GM18907 (cell line): ENCODE measurements around the gene WDR33.
"Not testable (repeated sequence)": the region's sequence is repeated elsewhere in the genome, so short reads cannot be mapped to it uniquely, and the experiment has no call there.

Experiments used
- ATAC-seq: cut with Tn5 transposase; IDR thresholded peaks from one replicate; pipeline ENCODE4 v1.9.1; 2021; ENCODE audit warnings: mild to moderate bottlenecking, moderate library complexity; ENCODE audit not compliant: unreplicated experiment

WDR33 gene

GRCh38 chr2:127811397-127812321 is 688 bp upstream of the WDR33 start:
- peak; percentile 48 for ATAC-seq

DNA sequence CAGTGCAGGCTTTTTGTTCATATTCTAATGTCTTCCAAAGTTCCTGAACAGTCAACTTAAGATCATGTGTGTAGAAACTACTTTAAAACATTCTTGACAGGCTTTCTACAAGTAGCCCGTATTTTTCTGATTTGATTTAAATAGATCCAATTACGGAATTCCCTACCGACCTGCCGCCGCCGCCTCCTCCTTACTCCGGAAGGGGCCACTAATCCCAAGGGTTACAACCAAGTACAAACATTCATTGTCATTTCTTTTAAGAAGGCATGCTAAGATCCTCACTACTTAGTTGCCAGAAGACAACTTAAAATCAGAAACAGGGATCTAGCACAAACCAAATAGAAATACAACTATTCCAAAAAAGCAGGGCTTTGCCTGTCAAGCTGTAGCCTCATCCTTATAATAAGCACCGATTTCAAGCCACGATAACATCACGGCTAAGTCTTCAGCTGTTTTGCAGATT is 784 bp downstream of the WDR33 start:
- no peak for ATAC-seq

- ATAC-seq: no peak
Measured at GRCh38 chr2:127807678-127808353, 3.2 kb downstream of the WDR33 start.

GRCh38 chr2:127806860-127807259 is 4.1 kb downstream of the WDR33 start:
- ATAC-seq: not testable (repeated sequence)

DNA sequence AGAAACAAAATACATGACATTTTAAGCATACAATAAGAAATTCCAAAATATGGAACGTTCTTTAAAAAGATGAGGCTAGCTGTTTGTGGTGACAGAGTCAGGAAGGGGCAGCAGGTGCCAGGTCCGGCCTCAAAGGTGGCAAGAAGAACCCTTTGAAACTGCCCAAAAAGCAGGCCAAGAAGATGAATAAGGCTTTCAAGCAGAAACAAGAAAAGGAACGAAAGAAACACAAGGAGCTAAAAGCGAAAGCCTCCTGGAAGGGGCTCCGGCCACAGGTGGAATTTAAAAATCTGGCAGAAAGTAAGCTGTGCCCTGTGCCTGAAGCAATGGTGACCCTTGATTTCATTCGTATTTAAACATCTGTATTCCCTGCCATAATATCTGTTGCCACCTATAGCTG is 5.5 kb downstream of the WDR33 start:
- no peak for ATAC-seq

DNA sequence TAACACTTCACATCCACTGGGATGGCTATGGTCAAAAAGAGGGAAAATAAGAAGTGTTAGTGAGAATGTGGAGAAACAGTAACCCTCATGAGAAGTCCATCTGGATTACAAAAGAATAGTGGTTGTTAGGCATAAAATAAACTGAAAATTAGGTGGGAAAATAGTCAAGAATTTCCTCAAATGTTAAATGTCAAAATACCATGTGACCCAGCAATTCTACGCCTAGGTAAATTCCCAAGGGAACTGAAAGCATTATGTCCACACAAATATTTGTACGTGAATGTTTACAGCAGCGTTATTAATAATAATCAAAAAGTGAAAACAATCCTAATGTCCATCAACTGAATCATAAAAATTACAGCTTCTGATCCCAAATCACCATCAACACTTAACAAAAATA is 11.0 kb downstream of the WDR33 start:
- ATAC-seq: no peak

DNA sequence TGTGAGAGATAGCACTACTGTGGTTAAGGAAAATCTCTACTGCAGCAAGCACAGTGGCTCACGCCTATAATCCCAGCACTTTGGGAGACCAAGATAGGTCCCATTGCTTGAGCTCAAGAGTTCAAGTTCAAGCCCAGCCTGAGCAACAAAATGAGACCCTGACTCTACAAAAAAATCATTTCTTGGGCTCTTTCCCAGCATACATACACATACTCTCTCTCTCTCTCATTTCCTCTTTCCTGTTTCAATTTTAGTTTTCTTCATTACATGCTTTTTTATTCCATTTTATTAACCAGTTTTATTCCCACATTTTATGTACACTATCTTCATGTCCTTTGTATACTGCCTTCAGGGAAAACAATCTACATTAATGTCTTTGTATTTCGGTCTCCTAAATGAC is 14.6 kb downstream of the WDR33 start:
- no peak for ATAC-seq

- ATAC-seq: not testable (repeated sequence)
Measured at GRCh38 chr2:127794901-127795300, 16.1 kb downstream of the WDR33 start.

- no peak for ATAC-seq
Measured at GRCh38 chr2:127792805-127793204, 18.2 kb downstream of the WDR33 start.

DNA sequence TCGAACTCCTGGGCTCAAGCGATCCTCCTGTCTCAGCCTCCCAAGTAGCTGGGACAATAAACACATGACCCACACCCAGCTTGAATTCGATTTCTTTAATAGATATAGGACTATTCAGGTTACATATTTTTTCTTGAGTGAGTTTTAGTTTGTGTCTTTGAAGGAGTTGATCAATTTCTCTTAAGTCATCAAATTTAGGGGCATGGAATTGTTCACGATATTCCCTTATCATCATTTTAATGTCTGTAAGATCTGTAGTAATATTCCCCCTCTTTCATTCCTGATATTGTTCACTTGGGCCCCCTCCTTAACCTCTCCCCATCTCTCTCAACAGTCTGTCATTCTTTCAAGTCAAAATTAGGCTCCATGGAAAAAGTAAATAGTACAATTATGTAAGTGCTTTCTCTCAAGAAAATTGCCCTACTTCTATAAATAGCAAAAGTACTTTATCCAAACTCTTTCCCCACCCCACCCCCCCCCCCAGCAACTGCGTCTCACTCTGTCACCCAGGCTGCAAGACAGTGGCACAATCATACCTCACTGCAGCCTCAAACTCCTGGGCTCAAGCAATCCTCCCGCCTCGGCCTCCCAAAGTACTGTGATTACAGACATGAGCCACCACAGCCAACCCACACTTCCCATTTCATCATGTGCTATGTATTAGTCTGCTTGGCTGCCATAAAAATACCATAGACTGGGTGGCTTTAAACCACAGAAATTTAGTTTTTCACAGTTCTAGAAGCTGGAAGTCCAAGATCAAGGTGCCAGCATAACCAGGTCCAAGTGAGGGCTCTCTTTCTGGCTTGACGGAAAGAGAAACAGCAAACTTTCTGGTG is 20.1 kb downstream of the WDR33 start:
- no peak for ATAC-seq

DNA sequence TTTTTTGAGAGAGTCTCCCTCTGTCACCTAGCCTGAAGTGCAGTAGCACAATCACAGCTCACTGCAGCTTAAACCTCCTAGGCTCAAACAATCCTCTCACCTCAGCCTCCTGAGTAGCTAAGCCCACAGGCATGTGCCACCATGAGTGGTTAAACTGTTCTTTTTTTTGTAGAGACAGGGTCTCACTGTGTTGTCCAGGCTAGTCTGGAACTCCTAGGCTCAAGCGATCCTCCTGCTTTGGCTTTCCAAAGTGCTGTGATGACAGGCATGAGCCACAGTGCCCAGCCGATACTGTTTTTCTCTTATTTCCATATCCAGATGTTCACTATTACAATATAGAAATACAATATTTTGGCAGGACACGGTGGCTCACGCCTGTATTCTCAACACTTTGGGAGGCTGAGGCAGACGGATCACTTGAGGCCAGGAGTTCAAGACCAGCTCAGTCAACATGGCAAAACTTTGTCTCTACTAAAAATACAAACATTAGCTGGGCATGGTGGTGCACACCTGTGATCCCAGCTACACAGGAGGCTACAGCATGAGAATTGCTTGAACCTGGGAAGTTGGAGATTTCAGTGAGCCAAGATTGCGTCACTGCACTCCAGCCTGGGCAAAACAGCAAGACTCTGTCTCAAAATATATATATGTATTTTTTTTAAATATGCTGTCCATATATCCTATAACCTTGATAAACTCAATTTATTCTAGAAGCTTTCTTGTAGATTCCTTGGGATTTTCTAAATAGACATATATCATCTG is 24.7 kb downstream of the WDR33 start:
- no peak for ATAC-seq

DNA sequence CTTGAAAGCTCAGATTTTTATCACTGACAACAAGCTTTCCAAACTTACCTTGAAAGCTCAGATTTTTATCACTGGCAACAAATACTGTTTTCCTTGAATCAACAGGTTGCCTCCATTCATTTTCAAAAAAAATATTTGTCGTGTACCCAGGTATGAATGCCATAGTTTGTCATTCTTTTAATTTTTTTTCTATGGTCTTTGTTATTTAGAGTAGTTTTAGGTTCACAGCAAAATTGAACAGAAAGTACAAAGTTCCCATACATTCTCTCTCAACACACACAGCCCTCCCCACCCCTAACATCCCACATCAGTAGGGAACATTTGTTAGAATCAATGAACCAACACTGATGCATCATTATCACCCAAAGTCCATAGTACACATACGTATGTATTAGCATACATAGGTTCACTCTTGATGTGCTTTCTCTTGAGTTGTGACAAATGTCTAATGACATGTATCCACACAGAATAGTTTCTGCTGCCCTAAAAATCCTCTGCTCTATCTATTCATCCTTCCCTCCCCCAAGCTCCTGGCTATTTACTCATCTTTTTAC is 25.9 kb downstream of the WDR33 start:
- no peak for ATAC-seq

- ATAC-seq: no peak
Measured at GRCh38 chr2:127783101-127783500, 27.9 kb downstream of the WDR33 start.

DNA sequence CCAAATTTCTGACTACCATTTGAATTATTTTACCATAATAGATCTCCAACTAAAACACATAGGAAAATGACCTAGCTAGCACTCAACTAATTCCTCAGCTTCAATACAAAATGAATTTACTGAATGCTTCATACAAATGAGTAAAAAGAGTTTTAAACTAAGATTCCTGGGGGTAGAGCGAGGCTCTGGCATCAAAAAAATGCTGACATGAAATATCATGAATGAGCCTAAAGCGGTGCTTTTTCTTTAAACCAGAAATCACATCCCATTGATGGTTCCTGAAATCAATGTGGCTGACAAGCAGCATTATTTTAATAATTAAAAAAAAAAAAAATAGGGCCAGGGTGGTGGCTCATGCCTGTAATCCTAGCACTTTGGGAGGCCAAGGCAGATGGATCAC is 32.1 kb downstream of the WDR33 start:
- no peak for ATAC-seq

GRCh38 chr2:127778447-127778846 is 32.5 kb downstream of the WDR33 start:
- ATAC-seq: no peak

DNA sequence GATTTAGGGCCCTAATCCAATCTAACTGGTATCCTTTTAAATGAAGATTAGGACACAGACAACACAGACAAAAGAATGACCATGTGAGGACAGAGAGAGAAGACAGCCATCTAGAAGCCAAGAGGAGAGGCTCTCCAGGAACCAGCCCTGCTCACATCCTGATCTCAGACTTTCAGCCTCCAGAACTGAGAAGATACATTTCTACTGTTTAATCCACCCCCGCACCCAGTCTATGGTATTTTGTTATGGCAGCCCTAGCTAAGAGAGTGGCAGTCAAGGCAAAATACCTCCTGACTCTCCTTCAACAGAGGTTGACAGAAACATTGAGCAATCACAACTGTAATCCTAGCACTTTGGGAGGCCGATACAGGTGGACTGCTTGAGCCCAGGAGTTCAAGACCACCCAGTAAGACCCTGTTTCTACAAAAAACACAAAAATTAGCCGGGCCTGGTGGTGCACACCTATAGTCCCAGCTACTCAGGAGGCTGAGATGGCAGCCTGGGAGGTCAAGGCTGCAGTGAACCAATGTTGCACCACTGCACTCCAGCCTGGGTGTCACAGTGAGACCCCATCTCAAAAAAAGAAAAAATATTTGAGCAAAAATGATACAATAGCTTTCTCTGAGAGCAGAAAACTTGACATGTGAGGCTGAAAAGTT is 34.7 kb downstream of the WDR33 start:
- no peak for ATAC-seq

GRCh38 chr2:127771756-127772155 is 39.2 kb downstream of the WDR33 start:
- ATAC-seq: no peak

DNA sequence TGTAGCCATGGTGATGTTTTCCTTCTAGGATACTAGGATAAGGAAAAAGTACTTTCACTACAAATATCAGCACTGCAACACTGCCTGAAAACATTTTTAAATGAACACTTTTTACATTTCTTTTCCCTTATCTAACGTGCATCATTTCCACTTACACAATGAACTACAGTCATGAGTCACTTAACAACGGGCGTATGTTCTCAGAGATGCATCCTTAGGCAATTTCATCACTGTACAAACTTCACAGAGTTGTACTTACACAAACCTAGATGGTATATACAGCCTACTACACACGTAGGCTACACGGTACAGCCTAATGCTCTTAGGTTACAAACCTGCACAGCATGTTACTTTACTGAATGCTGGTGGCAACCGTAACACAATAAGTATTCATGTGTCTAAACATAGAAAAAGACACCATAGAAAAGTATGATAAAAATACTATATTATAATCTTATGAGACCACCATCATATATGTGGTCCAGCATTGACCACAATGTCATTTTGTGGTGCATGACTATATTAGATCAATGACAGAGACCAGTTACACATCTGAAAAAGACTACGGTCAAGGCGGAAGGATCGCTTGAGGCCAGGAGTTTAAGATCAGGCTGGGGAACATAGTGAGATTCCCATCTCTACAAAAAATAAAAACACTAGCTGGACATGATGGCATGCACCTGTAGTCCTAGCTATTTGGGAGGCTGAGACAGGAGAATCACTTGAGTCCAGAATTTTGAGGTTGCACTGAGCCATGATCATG is 39.8 kb downstream of the WDR33 start:
- no peak for ATAC-seq

DNA sequence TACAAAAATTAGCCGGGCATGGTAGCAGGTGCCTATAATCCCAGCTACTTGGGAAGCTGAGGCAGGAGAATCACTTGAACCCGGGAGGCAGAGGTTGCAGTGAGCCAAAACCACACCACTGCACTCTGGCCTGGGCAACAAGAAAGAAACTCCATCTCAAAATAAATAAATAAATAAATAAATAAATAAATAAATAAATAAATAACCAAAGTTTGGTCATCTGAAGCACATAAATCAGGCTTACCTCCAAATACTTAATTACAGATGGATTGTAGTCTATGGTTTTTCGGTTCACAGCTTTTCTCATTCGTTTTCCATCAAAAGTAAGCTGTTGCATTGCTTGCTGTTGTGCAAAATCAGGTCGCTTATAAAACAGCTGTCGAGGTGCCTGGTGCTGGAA is 40.4 kb downstream of the WDR33 start:
- not testable (repeated sequence) for ATAC-seq
